GM06990 (cell line): ENCODE results near the gene SNCB.

ENCODE experiments used
- DNase-seq: peaks from one replicate; pipeline ENCODE4 v3.0.0-alpha.2; 2011; ENCODE audit not compliant: insufficient read length; ENCODE audit errors: extremely low read depth
- H3K27me3 ChIP-seq: replicated peaks from 2 replicates; pipeline ENCODE4 v1.6.0; 2011; ENCODE audit warnings: low read length; ENCODE audit not compliant: control insufficient read depth, insufficient read depth
- H3K36me3 ChIP-seq: 2 replicates; pipeline ENCODE4 v1.5.1; 2011; ENCODE audit warnings: low read length; ENCODE audit not compliant: control insufficient read depth, insufficient read depth
- H3K4me3 ChIP-seq: replicated peaks from 2 replicates; pipeline ENCODE4 v1.5.1; 2011; ENCODE audit warnings: low read depth, mild to moderate bottlenecking, control low read depth, low read length
- CTCF ChIP-seq: IDR thresholded peaks from 2 replicates; pipeline ENCODE4 v1.5.1; 2011; ENCODE audit warnings: low read length, control low read depth, mild to moderate bottlenecking, inconsistent platforms; ENCODE audit not compliant: insufficient read depth, poor library complexity, severe bottlenecking

SNCB gene

DNA sequence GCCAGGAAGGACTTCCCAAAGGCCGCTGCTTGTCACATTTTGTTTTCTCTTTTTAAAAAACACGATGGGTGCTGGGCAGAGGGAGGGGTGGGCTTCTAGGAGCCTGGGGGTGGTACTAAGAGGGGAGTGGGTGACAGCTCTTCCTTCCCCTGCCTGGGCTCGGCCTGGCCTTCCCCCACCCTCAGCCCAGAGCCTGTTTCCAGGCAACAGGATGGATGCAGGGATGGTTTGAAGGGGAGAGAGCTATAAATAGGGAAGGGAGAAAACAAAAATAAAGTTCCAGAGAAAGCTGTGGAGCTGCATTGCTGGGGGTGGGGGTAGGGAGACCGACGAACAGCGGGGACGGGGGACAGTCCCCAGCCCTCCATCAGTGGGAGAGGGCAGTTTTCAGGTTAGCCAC is 13.8 kb downstream of the SNCB start:
- H3K36me3 ChIP-seq: no peaks in the 10 kb centered on the region
- no peak for TF ChIP-seq CTCF
- DNase-seq: no peak
- H3K4me3 ChIP-seq: no peak overlapping the region
- H3K27me3 ChIP-seq: peaks cover 1% of the 10 kb centered on the region; the same call in 1 of the 2 replicates

- H3K4me3 ChIP-seq: no peak overlapping the region
- H3K27me3 ChIP-seq: peaks cover 1% of the 10 kb centered on the region; the same call in 1 of the 2 replicates
- DNase-seq: no peak
- no peaks in the 10 kb centered on the region for H3K36me3 ChIP-seq
- no peak for TF ChIP-seq CTCF
Observed at GRCh38 chr5:176614805-176615478, 15.4 kb downstream of the SNCB start.

DNA sequence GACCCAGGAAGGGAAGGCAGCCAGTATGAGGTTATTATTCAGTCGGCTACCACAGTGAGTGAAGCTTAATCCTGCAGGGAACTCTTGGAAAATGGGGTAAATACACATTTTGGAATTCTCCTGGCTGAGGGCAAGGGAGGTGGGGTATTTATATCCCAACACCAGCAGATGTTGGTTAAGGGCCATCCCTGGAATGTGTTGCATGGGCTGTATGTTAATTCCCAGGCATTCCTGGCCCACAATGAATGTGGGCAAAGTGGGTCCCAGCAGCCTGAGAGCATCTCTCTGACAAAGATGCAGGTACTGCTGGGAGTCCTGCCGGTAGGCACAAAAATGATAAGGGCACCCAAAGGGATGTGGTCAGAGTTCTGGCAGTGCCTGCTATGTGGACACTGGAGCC is 17.5 kb downstream of the SNCB start:
- Histone ChIP-seq H3K4me3 (no peak overlapping the region), H3K36me3 (no peaks in the 10 kb centered on the region), H3K27me3 (no peaks in the 10 kb centered on the region; the same call in 1 of the 2 replicates)
- no peak for TF ChIP-seq CTCF
- no peak for DNase-seq

GRCh38 chr5:176612008-176612407 is 18.3 kb downstream of the SNCB start:
- TF ChIP-seq CTCF: no peak
- Histone ChIP-seq H3K36me3 (no peaks in the 10 kb centered on the region), H3K27me3 (no peaks in the 10 kb centered on the region; the same call in 1 of the 2 replicates), H3K4me3 (no peak overlapping the region)
- DNase-seq: no peak

- no peak for TF ChIP-seq CTCF
- H3K4me3 ChIP-seq: no peak overlapping the region
- H3K36me3 ChIP-seq: no peaks in the 10 kb centered on the region
- no peaks in the 10 kb centered on the region; the same call in 1 of the 2 replicates for H3K27me3 ChIP-seq
- DNase-seq: no peak
Observed at GRCh38 chr5:176611435-176611834, 18.9 kb downstream of the SNCB start.

GRCh38 chr5:176610435-176610773 is 19.9 kb downstream of the SNCB start:
- Histone ChIP-seq H3K4me3 (peak overlapping the region; percentile 73), H3K27me3 (no peaks in the 10 kb centered on the region; the same call in 1 of the 2 replicates), H3K36me3 (no peaks in the 10 kb centered on the region)
- TF ChIP-seq CTCF: no peak
- DNase-seq: no peak
